ENCODE measurements around the gene SRMS.

DNA sequence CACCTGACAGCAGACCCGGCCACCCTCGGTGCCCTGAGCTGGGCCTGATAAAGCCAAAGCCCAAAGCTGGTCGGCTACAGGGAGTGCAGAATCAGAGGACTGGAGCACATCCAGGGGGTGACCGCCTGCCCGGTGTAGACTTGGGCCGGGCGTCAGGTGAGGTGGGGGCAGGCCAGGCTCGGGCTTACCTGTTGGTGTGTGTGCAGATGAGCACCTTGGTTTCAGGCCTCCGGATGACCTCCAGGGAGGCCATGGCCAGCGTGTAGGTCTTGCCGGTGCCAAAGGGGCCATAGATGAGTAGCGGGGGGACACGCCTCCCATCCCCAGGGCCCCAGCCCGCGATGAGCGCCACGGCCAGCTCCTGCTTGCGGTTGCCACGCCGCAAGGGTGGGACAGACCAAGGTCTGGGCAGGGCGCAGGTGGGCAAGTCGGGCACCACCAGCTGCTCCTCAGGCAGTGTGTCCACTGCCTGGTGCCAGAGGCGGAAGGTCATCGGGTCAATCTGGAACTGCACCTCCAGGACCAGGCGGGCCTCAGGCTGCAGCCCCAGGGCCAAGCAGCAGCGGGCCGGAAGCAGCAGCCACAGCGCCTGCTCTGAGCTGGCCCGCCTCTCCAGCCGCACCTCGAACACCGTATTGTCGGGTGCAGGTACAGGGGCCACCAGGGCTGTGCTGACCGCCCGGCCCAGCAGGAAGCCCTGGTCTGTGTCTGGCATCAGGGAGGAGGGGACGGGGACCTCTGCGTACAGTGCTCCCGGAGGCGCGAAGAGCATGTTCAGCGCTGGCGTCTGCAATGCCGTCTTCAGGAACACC lies 20.8 kb upstream of the SRMS start:
- no peak for TF ChIP-seq EZH2 (IDR thresholded peaks at IDR 0.05; ENCODE audit: borderline replicate concordance, insufficient read depth, low read length, poor library complexity, severe bottlenecking)
- no peak for TF ChIP-seq TAF1 (IDR thresholded peaks at IDR 0.05; ENCODE audit: low read depth)
- TF ChIP-seq, protein P1, sequence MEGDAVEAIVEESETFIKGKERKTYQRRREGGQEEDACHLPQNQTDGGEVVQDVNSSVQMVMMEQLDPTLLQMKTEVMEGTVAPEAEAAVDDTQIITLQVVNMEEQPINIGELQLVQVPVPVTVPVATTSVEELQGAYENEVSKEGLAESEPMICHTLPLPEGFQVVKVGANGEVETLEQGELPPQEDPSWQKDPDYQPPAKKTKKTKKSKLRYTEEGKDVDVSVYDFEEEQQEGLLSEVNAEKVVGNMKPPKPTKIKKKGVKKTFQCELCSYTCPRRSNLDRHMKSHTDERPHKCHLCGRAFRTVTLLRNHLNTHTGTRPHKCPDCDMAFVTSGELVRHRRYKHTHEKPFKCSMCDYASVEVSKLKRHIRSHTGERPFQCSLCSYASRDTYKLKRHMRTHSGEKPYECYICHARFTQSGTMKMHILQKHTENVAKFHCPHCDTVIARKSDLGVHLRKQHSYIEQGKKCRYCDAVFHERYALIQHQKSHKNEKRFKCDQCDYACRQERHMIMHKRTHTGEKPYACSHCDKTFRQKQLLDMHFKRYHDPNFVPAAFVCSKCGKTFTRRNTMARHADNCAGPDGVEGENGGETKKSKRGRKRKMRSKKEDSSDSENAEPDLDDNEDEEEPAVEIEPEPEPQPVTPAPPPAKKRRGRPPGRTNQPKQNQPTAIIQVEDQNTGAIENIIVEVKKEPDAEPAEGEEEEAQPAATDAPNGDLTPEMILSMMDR (IDR thresholded peaks at IDR 0.05; ENCODE audit: poor library complexity, severe bottlenecking) = no peak
- no peak for TF ChIP-seq POLR2AphosphoS5 (IDR thresholded peaks at IDR 0.05)
- TF ChIP-seq, protein P2, sequence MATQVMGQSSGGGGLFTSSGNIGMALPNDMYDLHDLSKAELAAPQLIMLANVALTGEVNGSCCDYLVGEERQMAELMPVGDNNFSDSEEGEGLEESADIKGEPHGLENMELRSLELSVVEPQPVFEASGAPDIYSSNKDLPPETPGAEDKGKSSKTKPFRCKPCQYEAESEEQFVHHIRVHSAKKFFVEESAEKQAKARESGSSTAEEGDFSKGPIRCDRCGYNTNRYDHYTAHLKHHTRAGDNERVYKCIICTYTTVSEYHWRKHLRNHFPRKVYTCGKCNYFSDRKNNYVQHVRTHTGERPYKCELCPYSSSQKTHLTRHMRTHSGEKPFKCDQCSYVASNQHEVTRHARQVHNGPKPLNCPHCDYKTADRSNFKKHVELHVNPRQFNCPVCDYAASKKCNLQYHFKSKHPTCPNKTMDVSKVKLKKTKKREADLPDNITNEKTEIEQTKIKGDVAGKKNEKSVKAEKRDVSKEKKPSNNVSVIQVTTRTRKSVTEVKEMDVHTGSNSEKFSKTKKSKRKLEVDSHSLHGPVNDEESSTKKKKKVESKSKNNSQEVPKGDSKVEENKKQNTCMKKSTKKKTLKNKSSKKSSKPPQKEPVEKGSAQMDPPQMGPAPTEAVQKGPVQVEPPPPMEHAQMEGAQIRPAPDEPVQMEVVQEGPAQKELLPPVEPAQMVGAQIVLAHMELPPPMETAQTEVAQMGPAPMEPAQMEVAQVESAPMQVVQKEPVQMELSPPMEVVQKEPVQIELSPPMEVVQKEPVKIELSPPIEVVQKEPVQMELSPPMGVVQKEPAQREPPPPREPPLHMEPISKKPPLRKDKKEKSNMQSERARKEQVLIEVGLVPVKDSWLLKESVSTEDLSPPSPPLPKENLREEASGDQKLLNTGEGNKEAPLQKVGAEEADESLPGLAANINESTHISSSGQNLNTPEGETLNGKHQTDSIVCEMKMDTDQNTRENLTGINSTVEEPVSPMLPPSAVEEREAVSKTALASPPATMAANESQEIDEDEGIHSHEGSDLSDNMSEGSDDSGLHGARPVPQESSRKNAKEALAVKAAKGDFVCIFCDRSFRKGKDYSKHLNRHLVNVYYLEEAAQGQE (IDR thresholded peaks at IDR 0.05; ENCODE audit: borderline replicate concordance) = no peak
- TF ChIP-seq SMC3 (conservative IDR thresholded peaks at IDR 0.05; ENCODE audit: poor library complexity) = no peak

Measured in neural cell (in vitro differentiated cells).